HEK293T (cell line): ENCODE measurements around the gene PKM.

ENCODE experiments used
- ARNT ChIP-seq: fragments of 450-650 bp; IDR thresholded peaks from 2 replicates; pipeline ENCODE4 v1.6.1; 2017; ENCODE audit warnings: mild to moderate bottlenecking
- BHLHE40 ChIP-seq: fragments of 450-650 bp; IDR thresholded peaks from 2 replicates; pipeline ENCODE4 v1.6.1; 2016; ENCODE audit warnings: mild to moderate bottlenecking, moderate library complexity, borderline replicate concordance
- ELF4 ChIP-seq: fragments of 450-650 bp; IDR thresholded peaks from 2 replicates; pipeline ENCODE4 v1.6.1; 2017; ENCODE audit warnings: antibody characterized with exemption
- FOXA1 ChIP-seq: fragments of 450-650 bp; IDR thresholded peaks from 2 replicates; pipeline ENCODE4 v1.6.1; 2016; ENCODE audit warnings: mild to moderate bottlenecking
- FOXK2 ChIP-seq: fragments of 450-650 bp; IDR thresholded peaks from 2 replicates; pipeline ENCODE4 v1.6.1; 2016; ENCODE audit warnings: mild to moderate bottlenecking
- FOXM1 ChIP-seq: fragments of 450-650 bp; IDR thresholded peaks from 2 replicates; pipeline ENCODE4 v1.6.1; 2017; ENCODE audit warnings: mild to moderate bottlenecking, borderline replicate concordance
- NFRKB ChIP-seq: fragments of 450-650 bp; IDR thresholded peaks from 2 replicates; pipeline ENCODE4 v1.6.1; 2016; ENCODE audit warnings: mild to moderate bottlenecking, moderate library complexity
- SP1 ChIP-seq: fragments of 450-650 bp; IDR thresholded peaks from 2 replicates; pipeline ENCODE4 v1.6.1; 2017
- SUZ12 ChIP-seq: fragments of 450-650 bp; IDR thresholded peaks from 2 replicates; pipeline ENCODE4 v1.6.1; 2016; ENCODE audit warnings: mild to moderate bottlenecking
- ZNF384 ChIP-seq: fragments of 450-650 bp; IDR thresholded peaks from 2 replicates; pipeline ENCODE4 v1.6.1; 2016

DNA sequence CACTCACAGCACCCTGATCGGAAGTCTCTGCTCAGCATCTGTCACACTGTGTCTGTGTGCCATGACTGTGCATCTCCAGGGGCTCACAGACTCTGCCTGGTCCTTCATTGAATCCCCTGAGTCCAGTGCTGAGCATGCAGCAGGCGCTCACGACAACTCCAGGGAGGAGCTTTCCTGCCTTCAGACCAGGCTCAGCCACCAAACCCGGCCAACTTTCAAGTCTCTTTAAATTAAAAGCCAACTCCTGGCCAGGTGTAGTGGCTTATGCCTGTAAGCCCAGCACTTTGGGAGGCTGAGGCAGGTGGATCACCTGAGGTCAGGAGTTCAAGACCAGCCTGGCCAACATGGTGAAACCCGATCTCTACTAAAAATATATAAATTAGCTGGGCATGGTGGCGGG, 57.6 kb downstream of the PKM start:
- no peak for TF ChIP-seq BHLHE40
- TF ChIP-seq ZNF384: no peak
- TF ChIP-seq FOXA1: no peak
- no peak for TF ChIP-seq FOXM1
- TF ChIP-seq ARNT: no peak
- TF ChIP-seq ELF4: no peak
- TF ChIP-seq SP1: no peak
- TF ChIP-seq FOXK2: no peak
- TF ChIP-seq NFRKB: no peak
- no peak for TF ChIP-seq SUZ12
